Gastrocnemius medialis (tissue), 4 donors: ENCODE data around the gene CACNA1A. TPM values are rescaled to one million over a fixed set of nuclear protein-coding genes. Genes with fewer than 3 reads are reported as not detected.

Experiments
- ATAC-seq, 2 donors: fragments of 150-250 bp; one replicate each; pipeline ENCODE4 v1.9.1; 2016
- DNase-seq, 2 donors: peaks; one replicate each; pipeline ENCODE4 v3.0.0-alpha.2; 2019
- H3K27ac ChIP-seq, 4 donors: fragments of 200-600 bp; sonication (generic); 1 replicate in 1 of 4; 2 replicates in 3 of 4; pipeline ENCODE4 v1.5.1; 2016 to 2018; ENCODE audit warnings: mild to moderate bottlenecking in 2 of 4, moderate library complexity in 1 of 4
- H3K27me3 ChIP-seq, 3 donors: fragments of 200-600 bp; sonication (generic) in 2 of 3; 1 replicate in 1 of 3; 2 replicates in 2 of 3; pipeline versions ENCODE4 v1.5.1 to v1.6.0; 2016 to 2019; ENCODE audit warnings: mild to moderate bottlenecking in 1 of 3, moderate library complexity in 1 of 3
- H3K36me3 ChIP-seq, 2 donors: fragments of 200-600 bp; sonication (generic) in 1 of 2; one replicate each; pipeline ENCODE4 v1.5.1; 2017 to 2018
- H3K4me1 ChIP-seq, 2 donors: fragments of 200-600 bp; sonication (generic) in 1 of 2; one replicate each; pipeline ENCODE4 v1.5.1; 2016 to 2017; ENCODE audit warnings: mild to moderate bottlenecking in 2 of 2
- H3K4me3 ChIP-seq, 4 donors: fragments of 200-600 bp; sonication (generic) in 3 of 4; 1 replicate in 1 of 4; 2 replicates in 3 of 4; pipeline ENCODE4 v1.5.1; 2016 to 2019; ENCODE audit warnings: mild to moderate bottlenecking in 2 of 4
- H3K9me3 ChIP-seq, 3 donors: fragments of 200-600 bp; sonication (generic) in 2 of 3; 1 replicate in 1 of 3; 2 replicates in 2 of 3; pipeline ENCODE4 v1.5.1; 2016 to 2019
- CTCF ChIP-seq, 5 experiments: fragments of 450-650 bp in 3 of 5; fragments of 200-600 bp in 2 of 5; sonication (generic) in 2 of 5; IDR thresholded peaks in 4 of 5; conservative IDR thresholded peaks in 1 of 5; 1 replicate in 4 of 5; 2 replicates in 1 of 5; pipeline ENCODE4 v1.5.1; 2016 to 2019; ENCODE audit warnings: antibody characterized with exemption in 5 of 5, mild to moderate bottlenecking in 3 of 5, moderate library complexity in 3 of 5
- POLR2A ChIP-seq, 2 donors: fragments of 450-650 bp; IDR thresholded peaks; one replicate each; pipeline ENCODE4 v1.6.1; 2017; ENCODE audit warnings: antibody characterized with exemption in 2 of 2, mild to moderate bottlenecking in 2 of 2, moderate library complexity in 2 of 2
- in situ Hi-C, 4 donors: fragments of 200-750 bp; cut with MboI; loops; one replicate each; pipeline versions ENCODE4 v1.15.0 to v1.8.0; 2017; ENCODE audit warnings: low sequenced_read_pairs in 4 of 4
- intact Hi-C: fragments of 100-400 bp; cut with DNase I; formaldehyde crosslinking; loops from one replicate; pipeline ENCODE4 v1.15.1; 2023; ENCODE audit warnings: low total_unique reads
- total RNA-seq, 4 donors: library from RNA; depleted of rRNA; stranded (reverse); fragments of >200 nt; gene quantifications; one replicate each; pipeline versions ENCODE4 v1.1.0 to v1.2.3, GENCODE V29; 2016

Gene CACNA1A
- total RNA-seq, 4 donors from 2014 or later, result 0.15 to 0.51 (median 0.33) TPM; not detected in 1

DNA sequence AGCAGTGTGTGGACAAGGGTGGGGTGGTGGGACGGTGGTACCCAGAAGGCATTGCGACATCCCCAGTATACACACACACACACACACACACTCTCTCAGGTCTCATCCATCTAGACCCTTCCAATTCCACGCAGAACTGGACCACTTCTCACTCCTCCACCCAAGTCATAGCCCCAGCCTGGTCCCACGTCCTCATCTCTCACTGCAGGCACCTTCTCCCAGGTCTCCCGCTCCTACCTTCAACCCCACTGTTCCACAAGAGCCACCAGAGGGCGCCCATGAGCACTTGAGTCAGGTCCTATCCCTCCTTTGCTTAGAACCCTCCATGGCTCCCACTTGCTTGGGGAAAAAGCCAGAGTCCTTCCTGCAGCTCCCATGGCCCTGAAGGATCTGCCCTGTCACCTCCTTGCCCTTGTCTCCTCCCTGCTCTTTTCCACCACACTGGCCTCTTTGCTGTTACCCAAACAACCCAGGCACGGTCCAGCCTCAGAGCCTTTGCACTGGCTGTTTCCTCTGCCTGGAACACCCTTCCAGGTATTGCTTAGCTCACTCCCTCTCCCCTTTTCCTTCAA is 293.4 kb downstream of the CACNA1A start:
- TF ChIP-seq CTCF (IDR thresholded peaks at IDR 0.05 in 4 of 5, conservative IDR thresholded peaks at IDR 0.05 in 1 of 5), result peak in 3 of 5 experiments; percentile 27 to 50 (median 37)
- no peak for TF ChIP-seq POLR2A (IDR thresholded peaks at IDR 0.05)

DNA sequence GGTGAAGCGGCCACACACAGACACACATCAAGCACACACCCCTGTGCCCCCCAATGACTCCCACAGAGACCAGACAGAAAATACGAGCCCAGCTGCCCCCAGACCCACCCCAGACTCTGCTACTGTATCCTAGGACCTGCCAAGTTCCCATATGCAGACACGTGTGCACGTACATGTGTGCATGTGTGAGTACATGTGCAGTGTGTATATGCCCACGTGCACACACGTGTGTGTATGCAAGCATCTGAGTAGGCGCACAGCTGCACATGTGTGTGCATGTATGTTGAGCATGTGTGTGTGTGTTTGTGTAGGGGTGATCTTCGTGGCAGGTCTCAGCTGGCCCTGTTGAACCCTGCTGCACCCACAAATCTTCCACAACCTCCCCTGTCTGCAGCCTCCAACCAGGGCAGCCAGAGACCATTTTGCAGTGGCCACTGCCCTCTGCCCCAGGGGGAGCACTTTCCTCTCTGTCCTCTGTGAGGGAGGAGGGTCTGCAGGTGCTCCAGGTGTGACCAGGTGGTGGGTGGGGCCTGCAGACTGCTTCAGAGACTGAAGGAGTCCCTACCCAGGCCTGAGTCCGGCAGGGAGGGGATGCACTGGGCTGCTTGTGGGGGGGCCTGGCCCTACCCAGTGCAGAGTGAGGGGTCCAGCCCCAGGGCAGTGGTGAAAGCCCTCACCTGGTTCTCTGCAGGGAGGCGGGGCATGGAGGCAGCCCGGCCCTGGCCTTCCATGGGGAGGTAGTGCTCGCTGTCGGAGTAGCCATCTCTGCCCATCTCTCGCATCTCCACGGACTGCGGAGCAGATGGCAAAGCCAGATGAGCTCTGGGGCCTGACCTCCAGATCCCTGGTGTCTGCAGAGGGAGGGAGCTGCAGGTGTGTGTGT is 294.6 kb downstream of the CACNA1A start:
- ATAC-seq, result no peak
- in situ Hi-C loops (no loop called here), intact Hi-C loops (no loop called here)
- no peak for DNase-seq
- TF ChIP-seq CTCF (IDR thresholded peaks at IDR 0.05 in 4 of 5, conservative IDR thresholded peaks at IDR 0.05 in 1 of 5), result no peak
- Histone ChIP-seq H3K9me3 (no peaks in the 10 kb centered on the region), H3K4me3 (no peak overlapping the region), H3K4me1 (no peaks in the 10 kb centered on the region), H3K27ac (no peak overlapping the region), H3K36me3 (no peaks in the 10 kb centered on the region), H3K27me3 (peaks cover 2 to 12% (median 11%) of the 10 kb centered on the region in 3 donors)

More for the DNA sequence above, 293.4 kb downstream of the CACNA1A start:
- H3K27ac ChIP-seq, result no peak overlapping the region
- no peaks in the 10 kb centered on the region for H3K9me3 ChIP-seq
- no peaks in the 10 kb centered on the region for H3K36me3 ChIP-seq
- intact Hi-C loops, result no loop called here
- no peak overlapping the region for H3K4me3 ChIP-seq
- ATAC-seq (no peak), DNase-seq (no peak)
- no peaks in the 10 kb centered on the region for H3K4me1 ChIP-seq
- in situ Hi-C loops, result no loop called here
- H3K27me3 ChIP-seq, result peaks cover 0 to 11% (median 6%) of the 10 kb centered on the region in 3 donors

DNA sequence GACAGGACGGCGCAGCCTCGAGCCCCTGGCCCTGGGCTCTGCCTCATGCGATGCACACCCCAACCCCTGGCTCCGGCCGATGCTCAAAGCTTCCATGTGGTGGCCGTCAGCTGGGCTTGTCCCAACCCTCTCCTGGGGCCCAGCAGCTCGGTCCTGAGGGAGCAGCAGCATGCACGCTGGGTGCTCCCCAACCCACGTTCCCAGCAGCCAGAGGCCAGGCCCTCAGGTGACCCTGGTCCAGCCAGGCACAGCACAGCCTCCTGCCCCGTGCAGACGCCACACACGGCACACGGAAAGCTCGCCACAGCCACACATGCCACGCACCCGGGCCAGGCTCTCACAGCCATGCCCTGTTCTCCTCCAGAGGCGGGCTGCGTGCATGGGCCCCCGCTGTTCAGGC is 295.3 kb downstream of the CACNA1A start:
- ATAC-seq, result no peak
- peaks cover 2 to 13% (median 11%) of the 10 kb centered on the region in 3 donors for H3K27me3 ChIP-seq
- H3K27ac ChIP-seq, result no peak overlapping the region
- no peak overlapping the region for H3K4me3 ChIP-seq
- H3K36me3 ChIP-seq, result no peaks in the 10 kb centered on the region
- intact Hi-C loops (no loop called here), in situ Hi-C loops (no loop called here)
- no peak for DNase-seq
- H3K9me3 ChIP-seq, result no peaks in the 10 kb centered on the region
- TF ChIP-seq POLR2A (IDR thresholded peaks at IDR 0.05) (no peak), CTCF (IDR thresholded peaks at IDR 0.05 in 4 of 5, conservative IDR thresholded peaks at IDR 0.05 in 1 of 5) (no peak)
- no peaks in the 10 kb centered on the region for H3K4me1 ChIP-seq

GRCh38 chr19:13210339-13210775 is 295.9 kb downstream of the CACNA1A start:
- Histone ChIP-seq H3K27me3 (peaks cover 2 to 13% (median 11%) of the 10 kb centered on the region in 3 donors), H3K9me3 (no peaks in the 10 kb centered on the region), H3K36me3 (no peaks in the 10 kb centered on the region), H3K4me3 (no peak overlapping the region), H3K4me1 (no peaks in the 10 kb centered on the region), H3K27ac (no peak overlapping the region)
- in situ Hi-C loops (no loop called here), intact Hi-C loops (no loop called here)
- DNase-seq, result no peak
- TF ChIP-seq POLR2A (IDR thresholded peaks at IDR 0.05) (no peak), CTCF (IDR thresholded peaks at IDR 0.05 in 4 of 5, conservative IDR thresholded peaks at IDR 0.05 in 1 of 5) (no peak)
- ATAC-seq, result no peak
